Small intestine (tissue), 7 donors: ENCODE data around the gene ITPRIP. TPM values are rescaled to one million over a fixed set of nuclear protein-coding genes. Genes with fewer than 3 reads are reported as not detected.

ENCODE experiments used
- DNase-seq, 2 donors: peaks; one replicate each; pipeline versions ENCODE4 v3.0.0 to v3.0.0-alpha.2; 2013
- FAIRE-seq: peaks from 2 replicates; lab custom pipeline; 2012; peaks lifted over from hg19 to GRCh38; lab: Jason Lieb, UNC
- H3K27ac ChIP-seq, 3 donors: one replicate each; pipeline ENCODE4 v1.5.1; 2013; ENCODE audit warnings: low read length in 2 of 3, mild to moderate bottlenecking in 2 of 3, control low read depth in 1 of 3, inconsistent platforms in 1 of 3, low read depth in 1 of 3, moderate library complexity in 1 of 3
- H3K27me3 ChIP-seq, 3 donors: one replicate each; pipeline ENCODE4 v1.6.1; 2013; ENCODE audit warnings: low read length in 3 of 3, inconsistent platforms in 1 of 3; ENCODE audit not compliant: control insufficient read depth in 3 of 3, insufficient read depth in 3 of 3
- H3K36me3 ChIP-seq, 3 donors: one replicate each; pipeline ENCODE4 v1.6.1; 2013; ENCODE audit warnings: low read length in 3 of 3, inconsistent platforms in 1 of 3, low read depth in 1 of 3, mild to moderate bottlenecking in 1 of 3, moderate library complexity in 1 of 3; ENCODE audit not compliant: control insufficient read depth in 3 of 3, insufficient read depth in 2 of 3
- H3K4me1 ChIP-seq, 3 donors: one replicate each; pipeline ENCODE4 v1.6.1; 2013; ENCODE audit warnings: low read length in 2 of 3, inconsistent platforms in 1 of 3, low read depth in 1 of 3, mild to moderate bottlenecking in 1 of 3, moderate library complexity in 1 of 3; ENCODE audit not compliant: control insufficient read depth in 3 of 3, insufficient read depth in 2 of 3
- H3K4me3 ChIP-seq, 3 donors: one replicate each; pipeline ENCODE4 v1.5.1; 2013; ENCODE audit warnings: low read length in 3 of 3, control low read depth in 1 of 3, inconsistent platforms in 1 of 3, low read depth in 1 of 3, mild to moderate bottlenecking in 1 of 3, moderate library complexity in 1 of 3
- H3K9me3 ChIP-seq, 2 donors: one replicate each; pipeline ENCODE4 v1.6.1; 2013; ENCODE audit warnings: low read depth in 1 of 2, low read length in 1 of 2; ENCODE audit not compliant: control insufficient read depth in 2 of 2, insufficient read depth in 1 of 2
- WGBS, 3 donors: extraction: QIAGEN DNeasy Blood & Tissue Kit; methylation state at CpG; one replicate each; pipeline ENCODE4 v1.1.7; 2013; 5-methylcytosine and 5-hydroxymethylcytosine counted together
- polyA plus RNA-seq, 4 donors: library from polyadenylated mRNA; stranded (reverse) in 3 of 4; unstranded in 1 of 4; fragments of 200-250 nt in 3 of 4; fragments of 120-200 nt in 1 of 4; gene quantifications; one replicate each; pipeline versions ENCODE4 v1.2.1 to v1.2.3, GENCODE V29; 2013
- donor health status: healthy with polysubstance abuse.
- donor health status: control.
- donor health status: control.
- donor health status: Bipolar disorder and iron deficiency.
- donor health status: healthy.

The ITPRIP gene
- polyA plus RNA-seq, 4 donors = 0.67 to 10.0 (median 2.4) TPM

DNA sequence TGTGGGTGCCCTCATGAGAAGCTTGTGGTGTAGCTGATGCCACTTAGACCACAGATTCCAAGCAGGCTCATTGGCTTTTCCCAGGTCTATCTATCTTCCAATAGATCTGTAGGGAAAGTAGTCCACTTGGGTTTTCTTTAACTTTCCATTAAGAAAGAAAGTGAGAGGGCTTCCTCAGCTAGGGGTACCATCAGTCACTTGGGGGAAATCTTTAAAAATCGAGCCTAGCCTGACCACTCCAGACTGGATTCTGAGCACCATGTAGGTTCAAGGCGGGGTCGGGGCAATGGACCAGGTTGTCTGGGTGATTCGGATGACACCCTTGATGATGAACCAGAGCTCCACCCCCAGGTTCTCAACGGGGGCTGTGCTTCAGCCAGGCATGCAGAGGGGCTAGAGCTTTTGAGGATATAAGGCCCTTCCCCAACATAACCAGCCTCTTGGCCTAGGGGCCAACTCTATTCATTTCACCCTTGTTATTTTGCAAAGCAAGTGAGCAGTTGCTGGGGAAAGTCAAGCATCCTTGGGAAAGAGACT lies 27.0 kb downstream of the ITPRIP start:
- Histone ChIP-seq H3K9me3 (no peaks in the 10 kb centered on the region), H3K36me3 (peaks cover 2 to 62% (median 11%) of the 10 kb centered on the region in 3 donors), H3K4me3 (no peak overlapping the region), H3K27me3 (no peaks in the 10 kb centered on the region), H3K27ac (no peak overlapping the region), H3K4me1 (peaks cover 0 to 4% (median 0%) of the 10 kb centered on the region in 3 donors)
- 86 to 88% (median 87%) methylated on average over 5 of the region's 5 CpGs for WGBS, 3 donors
- no peak for DNase-seq
- no peak for FAIRE-seq

- no peak overlapping the region for H3K4me3 ChIP-seq
- FAIRE-seq = no peak
- no peak for DNase-seq
- peaks cover 0 to 4% (median 0%) of the 10 kb centered on the region in 3 donors for H3K4me1 ChIP-seq
- no peaks in the 10 kb centered on the region for H3K27me3 ChIP-seq
- peaks cover 2 to 52% (median 11%) of the 10 kb centered on the region in 3 donors for H3K36me3 ChIP-seq
- H3K9me3 ChIP-seq = no peaks in the 10 kb centered on the region
- peak overlapping the region in 1 of 3 donors; percentile 43 for H3K27ac ChIP-seq
- WGBS, 3 donors = 83 to 93% (median 86%) methylated on average over 15 of the region's 15 CpGs
Measured at GRCh38 chr10:104309980-104310978, 28.0 kb downstream of the ITPRIP start.

DNA sequence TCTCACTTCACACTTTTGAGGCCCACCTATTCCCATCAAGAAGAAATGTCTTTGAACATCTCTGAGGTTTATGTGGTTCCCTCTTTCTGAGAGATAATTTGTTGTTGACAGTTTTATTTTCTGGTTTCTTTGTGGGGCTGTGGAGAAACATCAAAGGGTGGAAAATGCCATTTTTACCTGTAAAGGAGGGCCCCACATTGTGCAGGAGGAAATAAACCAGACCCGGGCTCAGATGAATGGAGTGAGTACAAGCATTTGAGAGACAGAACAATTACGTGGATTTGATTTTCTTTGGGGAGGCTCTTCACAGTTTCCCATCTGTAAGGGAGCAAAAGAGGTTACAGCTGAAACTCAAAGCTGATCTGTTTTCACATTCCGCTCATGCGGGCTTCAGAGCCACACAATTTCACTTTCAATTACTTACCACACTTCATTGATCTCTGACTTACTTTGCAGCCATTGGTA lies 29.8 kb downstream of the ITPRIP start:
- Histone ChIP-seq H3K36me3 (peaks cover under 1 to 34% (median 2%) of the 10 kb centered on the region in 3 donors), H3K4me1 (peaks cover 0 to 4% (median 0%) of the 10 kb centered on the region in 3 donors), H3K27me3 (no peaks in the 10 kb centered on the region), H3K4me3 (no peak overlapping the region), H3K9me3 (peaks cover 0 to 6% of the 10 kb centered on the region in 2 donors), H3K27ac (no peak overlapping the region)
- FAIRE-seq (no peak), DNase-seq (no peak)
- WGBS, 3 donors = 48 to 75% (median 64%) methylated on average over 4 of the region's 4 CpGs

DNA sequence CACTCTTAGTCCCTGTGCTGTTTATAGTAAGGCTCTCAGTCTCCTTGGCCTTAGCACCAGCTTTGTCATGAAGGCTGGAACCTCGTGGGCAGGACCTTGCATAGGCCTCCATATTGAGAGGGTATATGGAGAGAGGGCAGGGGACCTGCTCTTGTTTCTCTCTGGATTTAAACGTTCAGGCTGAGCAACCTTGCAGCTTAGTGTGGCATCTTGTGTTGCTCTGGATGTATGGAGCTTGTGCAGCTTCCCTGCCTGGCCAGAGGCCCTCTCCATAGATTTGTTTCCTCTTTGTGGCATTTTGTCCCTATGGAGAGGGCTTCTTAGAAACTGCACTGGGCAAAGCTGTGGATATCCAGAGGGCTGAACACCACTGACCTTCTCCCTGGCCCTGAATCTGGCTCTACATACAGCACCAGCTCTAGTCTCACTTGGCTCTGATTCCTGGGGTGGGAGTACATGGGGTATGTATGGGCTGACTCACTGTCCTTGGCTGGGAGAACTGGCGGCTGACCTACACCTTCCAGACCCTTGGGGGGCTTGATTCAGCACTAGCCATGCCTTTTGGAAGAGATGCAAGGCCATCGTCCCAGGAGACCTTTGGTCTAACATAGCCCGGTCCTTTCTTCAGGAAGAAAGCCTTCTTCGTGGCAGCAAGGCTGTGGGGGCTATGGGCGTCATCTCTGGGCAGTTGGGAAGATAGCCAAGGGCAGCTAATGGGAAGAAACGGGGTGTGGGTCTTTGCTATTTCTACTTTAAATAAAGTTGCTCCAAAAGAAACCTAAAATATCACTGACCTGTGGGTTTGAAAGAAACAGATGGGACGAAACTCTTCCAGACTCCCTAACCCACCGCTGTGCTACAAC lies 30.5 kb downstream of the ITPRIP start:
- H3K9me3 ChIP-seq = peaks cover 0 to 6% of the 10 kb centered on the region in 2 donors
- H3K27ac ChIP-seq = no peak overlapping the region
- FAIRE-seq (no peak), DNase-seq (no peak)
- no peak overlapping the region for H3K4me3 ChIP-seq
- peaks cover 0 to 4% (median 0%) of the 10 kb centered on the region in 3 donors for H3K4me1 ChIP-seq
- WGBS, 3 donors = 70 to 78% (median 71%) methylated on average over 10 of the region's 10 CpGs
- H3K36me3 ChIP-seq = peaks cover 0 to 28% (median 2%) of the 10 kb centered on the region in 3 donors
- no peaks in the 10 kb centered on the region for H3K27me3 ChIP-seq

DNA sequence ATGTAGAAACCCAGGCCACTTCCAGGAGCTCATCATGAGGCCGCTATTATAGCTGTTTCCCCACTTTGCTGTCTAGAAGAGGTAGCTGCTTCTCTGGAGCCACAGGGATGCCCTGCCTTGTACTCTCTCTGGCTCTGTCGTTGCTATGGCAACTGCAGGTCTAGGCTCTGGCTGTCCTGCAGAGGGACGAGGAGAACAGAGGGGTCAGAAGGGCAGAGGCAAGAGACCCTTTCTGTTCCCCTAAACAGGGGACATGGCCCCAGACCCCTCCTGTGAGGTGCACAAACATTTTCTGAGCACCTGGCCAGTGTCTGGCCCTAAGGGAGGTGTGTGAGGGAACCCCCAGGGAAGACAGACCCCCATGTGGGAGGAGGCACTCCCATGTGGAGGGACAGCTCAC lies 31.4 kb downstream of the ITPRIP start:
- Histone ChIP-seq H3K4me3 (no peak overlapping the region), H3K27ac (no peak overlapping the region), H3K36me3 (peaks cover 0 to 22% (median 2%) of the 10 kb centered on the region in 3 donors), H3K9me3 (peaks cover 0 to 6% of the 10 kb centered on the region in 2 donors), H3K27me3 (no peaks in the 10 kb centered on the region), H3K4me1 (peaks cover 0 to 4% (median 0%) of the 10 kb centered on the region in 3 donors)
- FAIRE-seq (no peak), DNase-seq (no peak)
- WGBS, 3 donors = 71 to 76% (median 76%) methylated on average over 3 of the region's 3 CpGs

GRCh38 chr10:104304927-104305326 lies 33.3 kb downstream of the ITPRIP start:
- WGBS, 3 donors = 57 to 61% (median 57%) methylated on average over 8 of the region's 8 CpGs
- Histone ChIP-seq H3K4me1 (peaks cover 0 to 3% (median 2%) of the 10 kb centered on the region in 3 donors), H3K36me3 (peaks cover 0 to 17% (median under 1%) of the 10 kb centered on the region in 3 donors), H3K27me3 (no peaks in the 10 kb centered on the region), H3K27ac (no peak overlapping the region), H3K4me3 (no peak overlapping the region), H3K9me3 (peaks cover 0 to 6% of the 10 kb centered on the region in 2 donors)
- no peak for FAIRE-seq
- no peak for DNase-seq

GRCh38 chr10:104304356-104304745 lies 33.9 kb downstream of the ITPRIP start:
- no peak for DNase-seq
- Histone ChIP-seq H3K27ac (no peak overlapping the region), H3K9me3 (peaks cover 0 to 6% of the 10 kb centered on the region in 2 donors), H3K4me1 (peaks cover 0 to 7% (median 0%) of the 10 kb centered on the region in 3 donors), H3K4me3 (no peak overlapping the region), H3K36me3 (peaks cover 0 to 22% (median 0%) of the 10 kb centered on the region in 3 donors), H3K27me3 (no peaks in the 10 kb centered on the region)
- FAIRE-seq = no peak
- WGBS, 3 donors = 81 to 85% (median 85%) methylated on average over 4 of the region's 4 CpGs
